Suprapubic skin (tissue), 4 donors: ENCODE data around the gene FOXA3. TPM values are rescaled to one million over a fixed set of nuclear protein-coding genes. Genes with fewer than 3 reads are reported as not detected.

Experiments used
- DNase-seq, 2 donors: peaks; one replicate each; pipeline ENCODE4 v3.0.0-alpha.2; 2019; ENCODE audit warnings: low spot score in 2 of 2
- H3K27ac ChIP-seq: fragments of 200-600 bp; sonication (generic); one replicate; pipeline ENCODE4 v1.5.1; 2019
- H3K27me3 ChIP-seq: fragments of 200-600 bp; sonication (generic); one replicate; pipeline ENCODE4 v1.5.1; 2019
- H3K36me3 ChIP-seq: fragments of 200-600 bp; sonication (generic); one replicate; pipeline ENCODE4 v1.5.1; 2019
- H3K4me1 ChIP-seq: fragments of 200-600 bp; sonication (generic); one replicate; pipeline ENCODE4 v1.5.1; 2019
- H3K4me3 ChIP-seq: fragments of 200-600 bp; sonication (generic); one replicate; pipeline ENCODE4 v1.5.1; 2019; ENCODE audit warnings: mild to moderate bottlenecking
- H3K9me3 ChIP-seq: fragments of 200-600 bp; sonication (generic); one replicate; pipeline ENCODE4 v1.5.1; 2019
- CTCF ChIP-seq, 2 donors: fragments of 200-600 bp in 1 of 2; fragments of 450-650 bp in 1 of 2; sonication (generic) in 1 of 2; IDR thresholded peaks; one replicate each; pipeline ENCODE4 v1.5.1; 2016 to 2019; ENCODE audit warnings: antibody characterized with exemption in 2 of 2, mild to moderate bottlenecking in 1 of 2, moderate library complexity in 1 of 2
- EP300 ChIP-seq: sonication (generic); formaldehyde crosslinking; IDR thresholded peaks from one replicate; pipeline ENCODE4 v1.6.1; 2017; ENCODE audit warnings: antibody characterized with exemption
- POLR2A ChIP-seq, 2 donors: fragments of 450-650 bp; IDR thresholded peaks; one replicate each; pipeline ENCODE4 v1.6.1; 2017; ENCODE audit warnings: antibody characterized with exemption in 2 of 2, mild to moderate bottlenecking in 2 of 2, moderate library complexity in 2 of 2
- POLR2AphosphoS5 ChIP-seq, 3 donors: sonication (generic); formaldehyde crosslinking; IDR thresholded peaks; one replicate each; pipeline ENCODE4 v1.6.1; 2017; ENCODE audit warnings: antibody characterized with exemption in 3 of 3
- WGBS: methylation state at CpG from one replicate; pipeline ENCODE4 v1.1.5; 2018; 5-methylcytosine and 5-hydroxymethylcytosine counted together
- total RNA-seq, 4 donors: library from RNA; depleted of rRNA; stranded (reverse); fragments of >200 nt; gene quantifications; one replicate each; pipeline ENCODE4 v1.1.0, GENCODE V29; 2016

FOXA3 gene
- total RNA-seq, 4 donors from 2014 or later: 0.30 TPM; not detected in 3

DNA sequence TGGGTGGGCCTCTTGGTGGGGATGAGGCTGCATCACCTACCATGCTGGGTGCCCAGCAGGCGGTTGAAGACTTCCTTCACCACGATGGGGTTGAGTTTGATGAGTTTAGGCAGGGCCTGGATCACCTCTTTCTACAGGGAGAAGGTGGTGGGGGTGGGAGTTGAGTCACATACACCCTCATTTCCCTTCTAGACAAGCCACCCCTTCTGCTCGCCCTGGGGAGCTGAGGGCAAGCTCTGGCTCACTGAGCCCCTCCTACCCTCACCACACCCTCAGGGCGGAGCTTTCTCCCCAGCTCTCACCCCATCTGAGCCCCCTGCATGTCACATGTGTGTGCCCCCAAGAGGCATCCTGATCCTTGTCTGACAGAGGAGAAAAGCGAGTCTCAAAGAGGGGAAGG, 41.4 kb upstream of the FOXA3 start:
- WGBS: 98% methylated on average over 5 of the region's 5 CpGs
- DNase-seq: no peak
- Histone ChIP-seq H3K4me3 (no peak overlapping the region), H3K4me1 (peaks cover 11% of the 10 kb centered on the region), H3K27me3 (no peaks in the 10 kb centered on the region), H3K27ac (no peak overlapping the region), H3K36me3 (peaks cover 91% of the 10 kb centered on the region), H3K9me3 (no peaks in the 10 kb centered on the region)
- TF ChIP-seq POLR2AphosphoS5 (IDR thresholded peaks at IDR 0.05): no peak
- no peak for TF ChIP-seq POLR2A (IDR thresholded peaks at IDR 0.05)

- DNase-seq: no peak
- no peak overlapping the region for H3K4me3 ChIP-seq
- no peak for TF ChIP-seq CTCF (IDR thresholded peaks at IDR 0.05)
- no peaks in the 10 kb centered on the region for H3K9me3 ChIP-seq
- peaks cover 10% of the 10 kb centered on the region for H3K4me1 ChIP-seq
- H3K27me3 ChIP-seq: no peaks in the 10 kb centered on the region
- H3K36me3 ChIP-seq: peaks cover 93% of the 10 kb centered on the region
- H3K27ac ChIP-seq: no peak overlapping the region
- 86% methylated on average over 12 of the region's 12 CpGs for WGBS
These were observed 40.9 kb upstream of the FOXA3 start for GRCh38 chr19:45823182-45823581.

DNA sequence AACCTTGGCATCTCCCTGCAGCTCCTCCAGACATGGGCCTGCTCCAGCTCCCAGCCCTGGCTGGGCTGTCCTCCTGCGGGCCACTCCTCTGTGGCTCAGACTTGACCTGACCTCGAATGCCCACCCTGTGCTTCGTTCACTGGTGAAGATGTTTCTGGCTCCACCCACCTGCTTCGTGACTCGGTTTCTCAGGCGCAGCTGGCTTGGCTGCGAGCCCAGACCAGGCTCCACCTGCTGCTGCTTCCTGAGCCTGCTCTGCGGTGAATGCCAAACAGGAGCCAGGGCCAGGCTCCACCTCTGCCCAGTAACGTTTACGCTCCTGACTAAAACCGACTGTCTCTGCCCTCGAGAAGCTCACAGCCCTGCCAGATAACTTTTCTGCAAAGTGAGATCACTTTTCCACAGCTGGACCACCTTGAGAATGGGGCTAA, 40.1 kb upstream of the FOXA3 start:
- Histone ChIP-seq H3K4me1 (peaks cover 10% of the 10 kb centered on the region), H3K4me3 (no peak overlapping the region), H3K27me3 (no peaks in the 10 kb centered on the region), H3K27ac (no peak overlapping the region), H3K36me3 (peaks cover 96% of the 10 kb centered on the region), H3K9me3 (no peaks in the 10 kb centered on the region)
- TF ChIP-seq EP300 (no peak), POLR2AphosphoS5 (IDR thresholded peaks at IDR 0.05) (no peak), CTCF (IDR thresholded peaks at IDR 0.05) (no peak), POLR2A (IDR thresholded peaks at IDR 0.05) (no peak)
- 39% methylated on average over 6 of the region's 12 CpGs for WGBS
- DNase-seq: no peak

DNA sequence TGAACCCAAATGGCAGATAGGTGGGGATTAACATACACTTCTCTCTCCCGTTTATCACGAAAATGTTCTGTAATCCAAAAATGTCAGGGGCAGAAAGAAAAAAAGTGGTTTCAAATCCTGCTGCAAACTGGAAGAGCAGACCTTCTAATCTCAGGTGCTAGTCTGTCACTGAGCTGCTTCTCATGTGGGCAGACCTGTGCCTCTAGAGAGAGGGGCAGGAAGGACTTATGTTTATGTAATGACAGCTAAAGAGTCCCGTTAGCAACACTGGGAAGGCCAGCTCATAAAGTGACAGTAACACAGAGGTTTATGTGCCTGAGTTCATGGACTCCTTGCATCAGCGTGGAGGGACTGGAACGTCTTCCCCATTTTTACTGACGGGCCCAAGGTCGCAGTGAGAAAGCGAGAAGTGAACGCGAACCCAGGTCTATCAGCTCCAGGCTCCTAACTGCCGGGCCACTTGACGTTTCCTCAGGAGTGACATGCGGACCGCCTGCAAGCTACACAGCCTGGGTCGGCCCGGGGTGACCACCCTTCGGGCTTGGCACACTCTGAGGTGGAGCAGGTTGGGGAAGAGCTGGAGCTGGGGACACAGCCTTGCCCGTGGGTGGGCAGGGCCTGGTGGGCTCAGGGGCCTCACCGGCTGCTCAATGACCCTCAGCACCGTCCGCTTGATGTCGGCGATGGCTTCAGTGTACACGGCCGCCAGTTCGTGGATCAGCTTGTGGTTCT, 39.4 kb upstream of the FOXA3 start:
- H3K4me3 ChIP-seq: no peak overlapping the region
- H3K4me1 ChIP-seq: peaks cover 10% of the 10 kb centered on the region
- H3K27ac ChIP-seq: no peak overlapping the region
- WGBS: 87% methylated on average over 21 of the region's 26 CpGs
- no peaks in the 10 kb centered on the region for H3K27me3 ChIP-seq
- peaks cover 96% of the 10 kb centered on the region for H3K36me3 ChIP-seq
- no peaks in the 10 kb centered on the region for H3K9me3 ChIP-seq
- TF ChIP-seq EP300: no peak
- no peak for TF ChIP-seq POLR2AphosphoS5 (IDR thresholded peaks at IDR 0.05)
- TF ChIP-seq CTCF (IDR thresholded peaks at IDR 0.05): no peak
- no peak for TF ChIP-seq POLR2A (IDR thresholded peaks at IDR 0.05)
- DNase-seq: no peak

DNA sequence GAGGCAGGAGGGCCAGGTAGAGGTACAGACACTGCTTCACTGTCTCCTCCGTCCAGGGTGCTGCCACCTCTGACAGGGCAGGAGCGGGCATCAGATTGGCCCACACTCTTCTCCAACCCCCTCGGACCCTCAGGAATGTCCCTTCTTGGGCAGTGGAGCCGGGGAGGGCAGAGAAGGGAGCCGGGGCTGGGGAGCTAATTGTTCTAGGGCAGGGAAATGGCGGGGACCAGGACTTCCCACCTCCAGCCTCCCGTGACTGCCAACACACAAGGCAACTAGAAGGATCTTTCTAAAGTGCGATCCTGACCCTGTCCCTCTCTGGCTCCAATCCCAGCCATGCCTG, 38.9 kb upstream of the FOXA3 start:
- Histone ChIP-seq H3K36me3 (peaks cover 96% of the 10 kb centered on the region), H3K9me3 (no peaks in the 10 kb centered on the region), H3K27ac (no peak overlapping the region), H3K4me1 (peaks cover 10% of the 10 kb centered on the region), H3K4me3 (no peak overlapping the region), H3K27me3 (no peaks in the 10 kb centered on the region)
- TF ChIP-seq CTCF (IDR thresholded peaks at IDR 0.05) (no peak), EP300 (no peak), POLR2A (IDR thresholded peaks at IDR 0.05) (no peak), POLR2AphosphoS5 (IDR thresholded peaks at IDR 0.05) (no peak)
- no peak for DNase-seq
- WGBS: 97% methylated on average over 6 of the region's 8 CpGs
